ENCODE results near the gene CHST12.

The CHST12 gene

DNA sequence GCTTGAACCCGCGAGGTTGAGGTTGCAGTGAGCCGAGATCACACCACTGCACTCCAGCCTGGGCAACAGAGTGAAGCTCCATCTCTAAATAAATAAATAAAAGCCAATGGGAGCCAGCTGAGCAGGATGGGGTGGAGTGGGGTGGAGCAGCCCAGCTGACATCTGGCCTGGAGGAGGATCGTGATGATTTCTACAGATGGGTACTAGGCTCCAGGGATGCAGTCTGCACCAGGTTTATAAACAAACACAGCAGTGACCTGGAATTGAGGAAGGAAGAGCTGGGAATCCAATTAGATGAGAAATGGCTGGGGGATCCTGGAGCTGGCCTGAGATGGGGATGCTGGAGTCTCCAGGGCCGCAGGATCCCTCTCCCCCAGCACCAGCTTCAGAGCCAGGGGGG is 80.1 kb downstream of the CHST12 start:
- DNase-seq, result no peak

- no peak for DNase-seq
These were observed 81.5 kb downstream of the CHST12 start for GRCh38 chr7:2484868-2485267.

- DNase-seq, result no peak
These were observed 84.3 kb downstream of the CHST12 start for GRCh38 chr7:2487586-2488271.

- DNase-seq, result no peak
These were observed 84.8 kb downstream of the CHST12 start for GRCh38 chr7:2488272-2488645.

GRCh38 chr7:2488681-2489080 is 85.3 kb downstream of the CHST12 start:
- no peak for DNase-seq

GRCh38 chr7:2490181-2490651 is 86.8 kb downstream of the CHST12 start:
- DNase-seq, result no peak

GRCh38 chr7:2492038-2492437 is 88.6 kb downstream of the CHST12 start:
- no peak for DNase-seq

DNA sequence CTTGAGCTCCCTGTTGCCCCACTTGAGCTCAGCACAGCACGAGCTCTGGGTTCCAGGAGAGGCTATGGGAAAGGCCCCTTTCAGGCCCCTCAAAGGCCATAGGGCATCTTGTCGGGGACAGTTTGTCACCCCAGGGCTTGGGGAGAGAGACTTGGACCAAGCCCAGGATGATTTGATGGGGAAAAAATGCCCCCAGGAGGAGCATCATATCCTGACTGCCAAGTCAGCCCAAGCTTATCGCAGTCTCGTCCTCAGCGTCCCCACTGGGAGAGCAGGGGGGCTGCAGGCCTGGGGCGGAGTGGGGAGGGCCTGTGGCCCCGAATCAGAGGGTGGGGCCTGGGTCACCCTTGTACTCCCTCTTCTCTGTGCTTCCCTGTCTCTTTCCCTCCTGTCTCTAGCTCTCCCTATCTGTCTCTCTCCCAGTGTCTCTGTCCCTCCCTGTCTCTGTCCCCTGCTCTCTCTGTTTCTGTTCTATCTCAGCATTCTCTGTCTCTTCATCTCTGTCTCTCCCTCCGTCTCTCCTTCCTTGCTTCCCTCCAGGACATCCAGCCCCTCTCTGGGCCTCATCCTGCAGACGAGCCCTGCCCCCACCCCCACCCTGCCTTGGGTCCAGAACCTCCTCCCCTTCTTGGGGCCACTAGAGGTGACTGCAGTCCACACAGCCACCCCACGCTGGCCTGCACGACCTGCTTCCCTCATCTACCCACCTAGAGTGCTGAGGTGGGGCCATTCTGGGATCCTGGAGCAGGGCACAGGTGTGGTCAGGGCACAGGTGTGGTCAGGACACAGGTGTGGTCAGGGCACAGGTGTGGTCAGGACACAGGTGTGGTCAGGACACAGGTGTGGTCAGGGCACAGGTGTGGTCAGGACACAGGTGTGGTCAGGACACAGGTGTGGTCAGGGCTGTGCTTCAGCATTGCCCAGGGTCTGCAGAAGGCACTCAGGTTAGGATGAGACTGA is 90.1 kb downstream of the CHST12 start:
- no peak for DNase-seq

DNA sequence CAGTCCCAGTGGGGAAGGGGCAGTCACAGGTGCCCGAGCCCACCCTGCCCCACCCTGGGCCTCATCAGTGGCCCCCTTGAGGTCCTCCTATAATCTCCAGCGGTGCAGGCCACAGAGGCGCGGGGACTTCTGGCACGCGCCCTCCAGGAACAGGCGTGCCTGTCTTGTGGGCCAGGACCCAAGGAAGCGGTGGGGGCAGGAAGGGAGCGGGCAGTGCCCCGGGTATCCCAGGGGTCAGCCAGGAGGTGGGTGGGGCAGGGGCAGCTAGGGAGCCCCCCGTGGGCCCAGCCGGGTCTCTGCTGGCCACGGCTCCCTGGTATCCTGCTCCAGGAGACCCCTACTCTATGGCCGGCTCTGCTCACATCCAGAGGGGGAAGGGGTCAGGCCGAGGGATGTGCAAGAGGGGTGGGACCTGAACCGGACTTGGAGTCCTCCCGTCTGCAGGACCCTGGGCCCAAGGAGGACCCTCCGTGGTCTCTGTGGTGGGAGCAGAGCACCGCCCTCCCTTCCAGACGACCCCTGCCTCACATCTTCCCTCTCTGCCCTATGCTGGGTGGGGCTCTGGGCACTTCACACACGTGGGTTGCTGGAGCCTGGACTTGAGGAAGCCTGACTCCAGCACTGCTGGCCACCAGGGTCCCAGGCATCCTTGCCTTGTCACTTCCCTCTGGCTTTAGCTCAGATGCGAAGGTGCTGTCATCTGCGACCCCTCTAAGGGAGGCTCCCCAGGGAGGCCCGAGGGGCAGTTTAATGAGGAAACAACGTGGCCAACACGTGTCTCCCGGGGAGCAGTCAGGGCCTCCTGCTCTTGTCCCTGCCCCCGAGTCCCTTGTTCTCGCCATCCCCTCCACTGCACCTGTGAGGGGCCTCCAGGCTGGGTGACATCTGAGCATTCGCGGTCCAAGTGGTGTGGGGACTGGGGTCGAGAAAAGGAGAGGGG is 91.0 kb downstream of the CHST12 start:
- no peak for DNase-seq

- DNase-seq, result no peak
These were observed 92.2 kb downstream of the CHST12 start for GRCh38 chr7:2495418-2496299.

DNA sequence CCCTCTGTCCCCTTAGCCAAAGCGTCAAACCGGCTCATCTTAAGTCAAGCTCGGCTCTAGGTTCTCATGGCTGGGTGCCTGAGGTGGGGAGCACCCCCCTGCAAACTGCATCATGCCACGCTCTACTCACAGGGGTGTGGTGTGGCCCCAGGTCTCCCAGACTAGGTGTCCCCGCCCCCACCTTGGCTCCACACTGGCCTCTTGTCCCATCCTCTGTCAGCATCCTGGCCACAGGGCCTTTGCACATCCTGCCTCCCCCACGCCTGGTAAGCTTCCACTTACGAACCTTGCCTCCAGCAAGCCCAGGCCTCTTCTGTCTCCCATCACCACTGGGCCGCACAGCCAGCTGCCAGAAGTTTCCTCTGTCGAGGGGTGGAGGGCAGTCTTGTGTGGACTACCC is 93.0 kb downstream of the CHST12 start:
- DNase-seq, result no peak

DNA sequence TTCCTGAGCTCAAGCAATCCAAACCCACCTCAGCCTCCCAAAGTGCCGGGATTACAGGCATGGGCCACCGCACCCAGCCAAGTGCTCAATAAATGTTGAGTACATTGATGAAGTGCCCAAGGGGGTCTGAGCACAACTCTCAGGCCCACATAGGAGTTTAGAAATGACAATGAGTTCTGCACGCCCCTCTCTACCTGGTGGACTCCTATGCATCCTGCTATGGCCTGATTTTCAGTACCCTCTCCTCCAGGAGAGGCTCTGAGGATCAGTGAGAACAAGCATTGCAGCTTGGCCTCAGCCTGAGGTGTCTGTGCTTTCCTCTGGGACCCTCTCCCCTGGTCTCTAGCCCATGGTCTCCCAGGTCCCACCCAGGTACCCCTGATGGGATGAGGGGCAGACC is 93.7 kb downstream of the CHST12 start:
- no peak for DNase-seq

DNA sequence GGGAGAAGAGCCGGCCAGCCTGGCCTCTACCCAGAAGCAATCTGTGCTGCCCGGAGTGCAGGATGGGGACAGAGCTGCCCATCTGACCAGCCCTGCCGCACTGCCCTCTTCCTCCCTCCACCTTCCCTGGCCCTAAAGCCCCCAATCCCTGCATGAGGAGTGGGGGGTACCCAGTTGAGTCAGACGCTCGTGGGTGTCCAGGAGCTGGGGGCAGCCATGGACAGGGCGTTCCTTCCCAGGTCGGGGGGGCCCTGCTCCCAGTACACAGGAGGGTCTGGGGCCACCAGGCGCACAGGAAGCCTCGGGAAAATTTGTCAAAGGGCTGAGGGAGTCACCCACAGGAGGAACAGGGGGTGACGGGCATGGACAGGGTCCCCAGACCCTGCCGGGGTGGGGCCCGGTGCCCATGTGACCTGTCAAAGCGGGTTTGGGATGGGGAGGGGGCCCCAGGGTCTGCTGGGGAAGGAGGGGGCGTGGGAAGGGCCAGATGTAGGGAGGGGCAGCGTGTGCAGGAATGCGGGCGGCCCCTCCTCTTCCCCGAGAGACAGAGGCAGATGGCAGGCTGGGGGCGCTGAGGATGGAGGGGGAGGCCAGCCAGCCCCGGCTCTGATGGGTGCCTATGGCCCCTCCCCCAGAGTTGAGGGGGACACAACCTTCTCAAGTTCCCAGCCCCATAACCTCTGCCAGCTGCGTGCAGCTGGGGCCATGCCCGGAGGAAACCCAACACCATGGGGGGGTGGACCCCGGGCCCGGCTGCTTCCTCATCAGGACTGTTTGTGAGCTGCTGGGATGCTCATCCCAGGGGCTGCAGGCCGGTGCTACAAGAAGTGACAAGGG is 94.3 kb downstream of the CHST12 start:
- no peak for DNase-seq
